IPS DF 4.7 (cell line): ENCODE measurements around the gene ATXN7L1.

Source experiments
- DNase-seq: peaks from one replicate; pipeline ENCODE4 v3.0.0-alpha.2; 2013; ENCODE audit warnings: low spot score; ENCODE audit errors: extremely low read depth

Gene ATXN7L1

DNA sequence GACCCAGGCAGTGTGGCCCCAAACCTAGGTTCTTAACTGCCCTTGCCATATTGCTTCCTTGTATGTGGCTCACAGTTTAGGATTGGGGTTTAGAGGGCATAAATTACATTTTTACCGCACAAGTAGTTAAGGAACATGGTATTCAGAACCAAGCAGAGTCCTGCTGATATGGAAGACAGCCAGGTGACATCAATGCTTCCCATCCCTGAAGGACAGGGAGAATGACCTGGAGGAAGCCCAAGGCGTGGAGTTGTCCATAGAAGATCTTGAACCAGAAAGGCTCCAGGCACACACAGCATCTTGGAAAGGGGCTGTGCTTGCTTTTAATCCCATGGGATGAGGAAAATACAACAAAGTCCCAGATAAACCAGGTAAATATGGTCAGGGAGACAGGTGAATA lies 48.3 kb downstream of the ATXN7L1 start:
- no peak for DNase-seq

DNA sequence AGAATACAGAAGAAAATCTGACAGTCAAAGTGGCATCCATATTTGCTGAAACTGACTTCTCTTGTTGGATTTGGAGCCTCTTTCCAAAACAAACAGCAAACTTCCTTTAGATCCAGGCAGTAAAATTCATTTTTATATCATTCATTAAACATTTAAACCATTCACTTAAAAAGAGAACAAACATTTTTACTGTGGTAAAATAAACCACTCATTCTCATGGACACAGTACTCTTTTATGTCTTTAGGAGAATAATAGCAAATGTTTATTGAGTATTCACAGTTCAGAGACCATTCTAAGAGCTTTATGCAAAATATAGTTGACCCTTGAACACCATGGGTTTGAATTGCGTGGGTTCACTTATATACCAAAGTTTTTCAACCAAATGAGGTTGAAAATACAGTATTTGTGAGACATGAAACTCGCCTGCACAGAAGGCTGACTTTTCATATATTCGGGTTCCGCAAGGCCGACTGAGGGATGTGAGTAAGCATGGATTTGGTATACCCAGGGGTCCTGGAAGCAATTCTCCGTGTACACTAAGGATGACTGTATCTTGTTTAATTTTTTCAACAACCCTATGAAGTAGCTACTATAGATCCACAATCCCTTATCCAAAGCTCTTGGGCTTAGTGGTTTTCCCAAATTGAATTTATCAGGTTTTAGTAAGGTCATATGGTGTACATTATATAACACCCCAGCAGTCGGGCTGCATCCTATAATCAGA lies 49.1 kb downstream of the ATXN7L1 start:
- DNase-seq, result no peak

DNA sequence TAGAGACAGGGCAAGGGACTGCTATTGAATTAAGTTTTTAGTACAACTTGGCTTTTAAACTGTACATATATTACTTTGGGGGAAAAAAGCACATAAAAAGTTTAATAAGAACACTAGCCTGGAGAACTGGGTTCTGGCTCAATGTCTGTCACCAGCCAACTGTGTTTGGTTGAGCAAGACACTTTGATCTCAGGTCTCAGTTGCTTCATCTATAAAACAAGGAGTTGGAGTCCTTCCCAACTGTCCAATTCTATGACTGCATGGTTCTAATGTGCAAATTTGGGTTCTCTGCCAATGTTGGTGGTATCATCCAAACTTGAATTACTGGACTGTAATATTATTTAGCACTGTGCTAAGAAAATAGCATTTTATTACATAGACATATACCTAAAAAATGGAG lies 50.3 kb downstream of the ATXN7L1 start:
- no peak for DNase-seq

DNA sequence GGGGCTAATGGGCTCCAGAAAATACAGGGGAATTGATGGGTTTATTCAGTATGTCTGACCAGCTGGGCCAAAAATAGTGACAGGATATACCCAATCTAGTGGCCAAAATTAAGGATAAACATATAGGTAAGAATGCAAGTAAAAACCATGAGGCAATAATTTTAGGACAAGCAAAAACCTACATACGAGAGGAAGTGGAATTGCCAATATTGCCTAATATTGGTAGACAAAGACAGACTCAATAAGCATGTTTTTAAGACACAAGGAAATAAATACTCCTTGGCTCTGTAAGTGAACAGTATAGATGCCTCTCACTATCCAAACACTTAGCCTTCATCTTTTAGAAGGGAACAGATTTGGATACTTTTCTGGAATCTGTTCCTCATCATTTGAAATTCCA lies 51.0 kb downstream of the ATXN7L1 start:
- no peak for DNase-seq

- no peak for DNase-seq
These were observed 53.6 kb downstream of the ATXN7L1 start for GRCh38 chr7:105822806-105823205.

DNA sequence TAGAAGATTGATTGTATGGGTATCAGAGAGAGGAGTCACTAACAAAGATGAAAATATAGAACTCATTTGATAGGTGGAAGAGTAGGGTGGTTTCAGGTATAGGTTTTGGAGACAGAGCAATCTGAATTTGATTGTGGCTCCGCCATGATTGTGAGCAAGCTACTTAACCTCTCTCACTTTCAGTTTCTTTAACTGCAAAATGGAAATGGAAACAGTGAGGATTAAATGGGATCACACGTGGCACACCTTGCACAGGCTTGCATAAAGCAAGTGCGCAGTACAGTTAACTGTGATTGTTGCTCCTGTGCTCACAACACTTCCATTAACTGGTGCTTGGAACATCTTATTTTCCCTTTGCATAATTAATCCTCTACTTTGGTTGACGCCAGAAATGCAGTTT lies 54.9 kb downstream of the ATXN7L1 start:
- DNase-seq, result no peak

DNA sequence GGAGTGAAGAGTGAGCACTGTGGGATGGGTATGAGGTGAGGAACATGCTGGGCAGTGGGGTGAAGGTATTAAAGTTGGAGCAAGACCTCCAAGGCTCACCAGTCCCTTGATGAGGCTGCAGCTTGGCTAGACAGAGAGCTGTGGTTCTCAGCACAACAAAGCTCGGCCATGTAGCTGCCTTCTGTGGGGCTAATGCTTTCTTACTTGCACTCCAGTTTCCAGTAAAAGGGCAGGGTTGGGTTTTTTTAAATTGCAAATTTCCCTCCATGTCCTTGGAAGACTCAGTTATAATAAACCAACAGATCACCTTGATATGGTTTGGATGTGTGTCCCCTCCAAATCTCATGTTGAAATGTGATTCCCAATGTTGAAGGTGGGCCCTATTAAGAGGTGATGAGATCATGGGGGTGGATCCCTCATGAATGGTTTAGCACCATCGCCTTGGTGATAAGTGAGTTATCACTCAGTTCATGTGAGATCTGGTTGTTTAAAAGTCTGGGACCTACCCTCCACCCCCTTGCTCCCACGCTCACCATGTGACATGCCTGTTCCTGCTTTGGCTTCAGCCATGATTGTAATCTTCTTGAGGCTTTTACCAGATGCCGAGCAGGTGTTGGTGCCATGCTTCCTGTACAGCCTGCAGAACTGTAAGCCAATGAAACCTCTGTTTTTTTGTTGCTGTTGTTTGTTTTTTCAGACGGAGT lies 55.9 kb downstream of the ATXN7L1 start:
- no peak for DNase-seq

DNA sequence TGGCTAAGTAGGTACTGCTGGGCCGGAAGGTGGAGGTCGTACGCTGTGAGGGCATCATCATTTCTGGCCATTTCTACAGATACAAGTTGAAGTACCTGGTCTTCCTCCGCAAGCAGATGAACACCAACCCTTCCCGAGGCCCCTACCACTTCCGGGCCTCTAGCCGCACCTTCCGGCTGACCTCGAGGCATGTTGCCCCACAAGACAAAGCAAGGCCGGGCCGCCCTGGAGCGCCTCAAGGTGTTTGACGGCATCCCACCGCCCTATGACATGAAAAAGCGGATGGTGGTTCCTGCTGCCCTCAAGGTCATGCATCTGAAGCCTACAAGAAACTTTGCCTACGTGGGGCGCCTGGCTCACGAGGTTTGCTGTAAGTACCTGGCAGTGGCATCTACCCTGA lies 56.8 kb downstream of the ATXN7L1 start:
- DNase-seq, result no peak

- DNase-seq, result no peak
These were observed 59.3 kb downstream of the ATXN7L1 start for GRCh38 chr7:105816954-105817615.

DNA sequence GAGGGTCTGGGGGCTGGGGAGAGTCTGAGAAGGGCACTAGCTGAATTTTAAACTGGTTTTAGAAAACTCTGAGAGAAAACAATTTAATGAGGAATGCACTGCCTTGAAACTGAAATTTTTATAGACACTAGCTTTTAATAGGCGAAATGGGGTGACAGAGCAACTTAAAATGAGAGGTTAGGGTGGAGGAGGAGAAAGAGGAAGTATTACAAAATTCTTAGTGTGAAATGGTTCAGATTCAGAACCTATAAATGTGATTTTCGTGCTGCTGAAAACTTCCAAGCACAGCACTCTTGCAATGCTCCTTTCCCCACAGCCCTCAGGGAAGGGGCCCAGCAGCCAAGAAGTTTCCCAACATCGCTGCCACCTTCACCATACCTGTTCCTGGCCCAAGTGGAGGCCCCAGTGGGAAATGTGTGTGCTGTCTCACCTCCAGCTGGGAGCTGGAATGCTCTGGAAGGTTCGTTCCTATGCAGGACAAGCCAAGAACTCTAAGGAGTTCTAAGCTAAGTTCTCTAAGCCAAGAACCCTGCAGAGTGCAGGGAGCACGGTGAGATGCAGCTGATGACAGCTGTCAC lies 60.0 kb downstream of the ATXN7L1 start:
- no peak for DNase-seq

GRCh38 chr7:105815576-105815975 lies 60.8 kb downstream of the ATXN7L1 start:
- DNase-seq, result no peak

- no peak for DNase-seq
These were observed 61.9 kb downstream of the ATXN7L1 start for GRCh38 chr7:105814481-105814880.

GRCh38 chr7:105811189-105811847 lies 65.1 kb downstream of the ATXN7L1 start:
- no peak for DNase-seq

- no peak for DNase-seq
These were observed 65.8 kb downstream of the ATXN7L1 start for GRCh38 chr7:105810556-105810955.

DNA sequence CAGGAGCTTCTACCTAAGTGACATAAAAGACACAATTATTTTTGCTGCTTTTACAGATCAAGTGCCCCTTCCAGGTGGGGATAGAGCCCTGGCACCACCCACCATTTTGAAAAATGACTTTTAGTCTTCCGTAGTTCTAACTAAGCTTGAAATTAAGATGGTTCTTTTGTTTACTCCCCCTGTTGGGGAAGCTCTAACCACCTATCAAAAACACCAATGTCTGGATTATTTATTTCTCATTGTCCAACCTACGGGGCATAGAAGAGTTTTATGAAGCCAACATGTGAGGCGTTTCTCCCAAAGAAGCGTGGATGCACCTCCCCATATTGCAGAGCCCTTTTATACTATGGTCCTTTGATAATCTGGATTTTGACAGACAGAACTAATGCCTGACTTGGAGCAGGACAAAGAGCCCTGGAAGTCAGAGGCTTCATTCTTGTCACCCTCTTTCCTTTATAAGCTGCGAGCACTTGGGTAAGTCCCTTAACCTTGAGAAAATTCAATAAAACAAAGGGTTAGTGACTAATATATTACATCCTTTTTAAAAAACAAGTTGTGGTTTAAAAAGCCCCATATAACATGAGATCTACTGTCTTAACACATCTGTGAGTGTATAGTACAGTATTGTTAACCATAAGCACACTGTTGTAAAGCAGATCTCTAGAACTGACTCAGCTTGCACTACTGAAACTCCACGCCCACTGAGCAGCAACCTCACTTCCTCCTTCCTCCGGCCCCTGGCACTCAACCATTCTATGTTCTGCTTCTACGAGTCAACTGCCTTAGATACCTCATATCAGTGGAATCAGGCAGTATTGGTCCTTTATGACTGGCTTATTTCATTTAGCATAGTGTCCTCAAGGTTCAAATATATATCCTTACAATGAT lies 67.5 kb downstream of the ATXN7L1 start:
- DNase-seq, result no peak

- no peak for DNase-seq
These were observed 68.2 kb downstream of the ATXN7L1 start for GRCh38 chr7:105808209-105808608.

DNA sequence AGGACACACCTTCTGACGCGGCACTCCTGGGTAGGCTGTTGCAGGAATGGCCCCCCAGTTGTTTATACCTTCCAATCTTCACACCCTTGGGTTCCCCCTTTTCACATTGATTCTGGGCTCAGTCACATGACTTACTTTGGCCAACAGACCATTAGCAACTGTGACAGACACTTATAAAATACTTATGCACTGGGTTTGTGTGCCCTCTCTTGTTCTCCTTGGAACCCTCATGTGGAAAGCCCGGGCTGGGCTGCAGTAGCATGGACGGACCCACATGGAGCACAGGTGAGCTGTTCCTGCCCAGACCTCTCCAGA lies 69.0 kb downstream of the ATXN7L1 start:
- no peak for DNase-seq

DNA sequence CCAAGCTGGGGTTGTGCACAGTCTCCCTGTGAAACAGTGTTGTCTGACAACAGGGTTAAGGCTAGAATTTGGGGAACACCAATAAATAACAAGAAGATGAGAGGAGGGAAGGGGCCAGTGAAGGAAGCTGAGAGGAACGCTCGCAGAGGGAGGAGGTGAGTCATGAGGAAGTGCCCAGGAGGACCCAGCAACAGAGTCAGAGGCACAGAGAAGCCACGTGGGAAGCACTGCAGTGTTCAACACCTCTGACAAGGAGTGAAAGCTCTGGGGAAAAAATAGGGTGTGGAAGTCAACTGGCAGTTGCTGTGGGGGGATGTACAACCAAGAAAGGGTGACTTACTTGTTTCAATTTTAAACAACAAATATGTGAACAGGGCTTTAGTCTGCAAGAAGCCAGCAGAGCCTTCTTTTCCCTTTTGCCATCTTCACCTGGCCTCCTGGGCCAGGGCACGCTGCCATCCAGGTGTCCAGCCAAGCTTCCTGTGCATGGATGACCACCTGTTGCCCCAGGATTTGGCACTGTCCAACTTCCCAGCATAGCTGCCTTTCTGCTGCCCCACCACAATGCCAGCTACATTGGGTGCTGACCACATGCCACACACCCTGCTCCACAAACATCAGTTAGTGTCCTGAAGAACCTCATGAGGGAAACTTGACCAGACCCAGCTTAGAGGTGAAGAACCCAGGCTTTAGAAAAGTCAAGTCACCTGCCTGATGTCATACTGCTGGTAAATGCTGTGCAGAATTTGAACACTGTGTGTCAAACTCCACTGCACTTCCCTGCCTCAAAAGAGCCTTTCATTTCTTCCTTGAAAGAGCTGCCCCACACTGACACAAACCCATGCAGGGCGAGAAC lies 69.6 kb downstream of the ATXN7L1 start:
- no peak for DNase-seq

- DNase-seq, result no peak
These were observed 70.9 kb downstream of the ATXN7L1 start for GRCh38 chr7:105805447-105806019.

- DNase-seq, result no peak
These were observed 73.0 kb downstream of the ATXN7L1 start for GRCh38 chr7:105803429-105803736.
